ENCODE measurements around the gene HIVEP3.

HIVEP3 gene

GRCh38 chr1:41618066-41618825 lies 300.5 kb downstream of the HIVEP3 start:
- no peak for TF ChIP-seq FOXP2 (optimal IDR thresholded peaks at IDR 0.05; ENCODE audit: borderline replicate concordance, extremely low read depth, extremely low read length, insufficient read depth)
- TF ChIP-seq TAF1 (IDR thresholded peaks at IDR 0.05; ENCODE audit: borderline replicate concordance, insufficient read depth, low read length) = no peak
- TF ChIP-seq, protein P1, sequence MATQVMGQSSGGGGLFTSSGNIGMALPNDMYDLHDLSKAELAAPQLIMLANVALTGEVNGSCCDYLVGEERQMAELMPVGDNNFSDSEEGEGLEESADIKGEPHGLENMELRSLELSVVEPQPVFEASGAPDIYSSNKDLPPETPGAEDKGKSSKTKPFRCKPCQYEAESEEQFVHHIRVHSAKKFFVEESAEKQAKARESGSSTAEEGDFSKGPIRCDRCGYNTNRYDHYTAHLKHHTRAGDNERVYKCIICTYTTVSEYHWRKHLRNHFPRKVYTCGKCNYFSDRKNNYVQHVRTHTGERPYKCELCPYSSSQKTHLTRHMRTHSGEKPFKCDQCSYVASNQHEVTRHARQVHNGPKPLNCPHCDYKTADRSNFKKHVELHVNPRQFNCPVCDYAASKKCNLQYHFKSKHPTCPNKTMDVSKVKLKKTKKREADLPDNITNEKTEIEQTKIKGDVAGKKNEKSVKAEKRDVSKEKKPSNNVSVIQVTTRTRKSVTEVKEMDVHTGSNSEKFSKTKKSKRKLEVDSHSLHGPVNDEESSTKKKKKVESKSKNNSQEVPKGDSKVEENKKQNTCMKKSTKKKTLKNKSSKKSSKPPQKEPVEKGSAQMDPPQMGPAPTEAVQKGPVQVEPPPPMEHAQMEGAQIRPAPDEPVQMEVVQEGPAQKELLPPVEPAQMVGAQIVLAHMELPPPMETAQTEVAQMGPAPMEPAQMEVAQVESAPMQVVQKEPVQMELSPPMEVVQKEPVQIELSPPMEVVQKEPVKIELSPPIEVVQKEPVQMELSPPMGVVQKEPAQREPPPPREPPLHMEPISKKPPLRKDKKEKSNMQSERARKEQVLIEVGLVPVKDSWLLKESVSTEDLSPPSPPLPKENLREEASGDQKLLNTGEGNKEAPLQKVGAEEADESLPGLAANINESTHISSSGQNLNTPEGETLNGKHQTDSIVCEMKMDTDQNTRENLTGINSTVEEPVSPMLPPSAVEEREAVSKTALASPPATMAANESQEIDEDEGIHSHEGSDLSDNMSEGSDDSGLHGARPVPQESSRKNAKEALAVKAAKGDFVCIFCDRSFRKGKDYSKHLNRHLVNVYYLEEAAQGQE (IDR thresholded peaks at IDR 0.05; ENCODE audit: insufficient read depth in 1 of 2, low read depth in 2 of 2, low read length in 2 of 2) = no peak
- no peak for TF ChIP-seq POLR2AphosphoS5 (IDR thresholded peaks at IDR 0.05; ENCODE audit: low read depth, low read length)
- no peak for TF ChIP-seq SIN3A (IDR thresholded peaks at IDR 0.05; ENCODE audit: borderline replicate concordance, insufficient read depth, low read length)

GRCh38 chr1:41617336-41617735 lies 301.4 kb downstream of the HIVEP3 start:
- TF ChIP-seq, protein P1 (IDR thresholded peaks at IDR 0.05; ENCODE audit: insufficient read depth in 1 of 2, low read depth in 2 of 2, low read length in 2 of 2) = no peak
- TF ChIP-seq SIN3A (IDR thresholded peaks at IDR 0.05; ENCODE audit: borderline replicate concordance, insufficient read depth, low read length) (no peak), POLR2AphosphoS5 (IDR thresholded peaks at IDR 0.05; ENCODE audit: low read depth, low read length) (no peak), FOXP2 (optimal IDR thresholded peaks at IDR 0.05; ENCODE audit: borderline replicate concordance, extremely low read depth, extremely low read length, insufficient read depth) (no peak), TAF1 (IDR thresholded peaks at IDR 0.05; ENCODE audit: borderline replicate concordance, insufficient read depth, low read length) (no peak)

DNA sequence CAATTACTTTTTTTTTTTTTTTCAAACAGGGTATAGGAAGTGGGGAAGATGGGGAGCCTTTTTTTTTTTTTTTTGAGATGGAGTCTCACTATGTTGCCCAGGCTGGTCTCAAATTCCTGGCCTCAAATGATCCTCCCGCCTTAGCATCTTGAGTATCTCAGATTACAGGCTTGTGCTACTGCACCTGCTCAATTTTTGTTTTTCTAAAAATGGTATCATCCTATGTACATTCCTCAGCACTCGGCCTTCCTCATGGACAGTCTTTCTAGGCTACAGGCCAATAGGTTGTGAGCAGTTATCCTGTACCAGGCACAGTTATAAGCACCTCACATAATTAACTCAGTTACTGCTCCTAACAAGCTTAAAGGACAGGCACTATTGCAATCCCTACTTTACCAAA lies 302.2 kb downstream of the HIVEP3 start:
- no peak for TF ChIP-seq SIN3A (IDR thresholded peaks at IDR 0.05; ENCODE audit: borderline replicate concordance, insufficient read depth, low read length)
- no peak for TF ChIP-seq POLR2AphosphoS5 (IDR thresholded peaks at IDR 0.05; ENCODE audit: low read depth, low read length)
- TF ChIP-seq, protein P1 (IDR thresholded peaks at IDR 0.05; ENCODE audit: insufficient read depth in 1 of 2, low read depth in 2 of 2, low read length in 2 of 2) = no peak
- TF ChIP-seq FOXP2 (optimal IDR thresholded peaks at IDR 0.05; ENCODE audit: borderline replicate concordance, extremely low read depth, extremely low read length, insufficient read depth) = no peak
- no peak for TF ChIP-seq TAF1 (IDR thresholded peaks at IDR 0.05; ENCODE audit: borderline replicate concordance, insufficient read depth, low read length)

DNA sequence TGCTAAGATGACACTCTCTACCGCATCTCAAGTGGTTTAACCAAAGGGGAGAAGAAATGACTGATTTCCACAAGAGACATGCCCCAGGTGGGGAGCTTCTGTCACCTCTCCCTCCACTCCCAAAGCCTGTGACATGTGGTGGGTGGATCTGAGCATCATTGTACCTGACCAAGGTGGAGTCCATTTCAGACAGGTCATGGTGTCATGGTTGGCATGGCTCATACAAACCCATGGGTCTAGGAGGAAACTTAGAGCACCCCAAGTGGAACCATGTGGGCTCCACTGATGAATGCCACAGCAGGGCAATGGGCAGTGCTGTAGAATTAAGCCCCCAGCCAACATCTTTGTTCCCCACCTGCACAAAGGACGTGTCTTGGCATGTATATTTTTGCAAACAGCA lies 302.7 kb downstream of the HIVEP3 start:
- no peak for TF ChIP-seq TAF1 (IDR thresholded peaks at IDR 0.05; ENCODE audit: borderline replicate concordance, insufficient read depth, low read length)
- TF ChIP-seq POLR2AphosphoS5 (IDR thresholded peaks at IDR 0.05; ENCODE audit: low read depth, low read length) = no peak
- TF ChIP-seq, protein P1 (IDR thresholded peaks at IDR 0.05; ENCODE audit: insufficient read depth in 1 of 2, low read depth in 2 of 2, low read length in 2 of 2) = no peak
- no peak for TF ChIP-seq FOXP2 (optimal IDR thresholded peaks at IDR 0.05; ENCODE audit: borderline replicate concordance, extremely low read depth, extremely low read length, insufficient read depth)
- no peak for TF ChIP-seq SIN3A (IDR thresholded peaks at IDR 0.05; ENCODE audit: borderline replicate concordance, insufficient read depth, low read length)
